Ascending aorta (tissue), 2 donors: ENCODE data around the gene PTPRE. TPM values are rescaled to one million over a fixed set of nuclear protein-coding genes. Genes with fewer than 3 reads are reported as not detected.

Experiments
- DNase-seq, 2 donors: peaks; one replicate each; pipeline ENCODE4 v3.0.0-alpha.2; 2019; ENCODE audit warnings: low spot score in 2 of 2
- H3K27ac ChIP-seq, 2 donors: fragments of 200-600 bp; sonication (generic); one replicate each; pipeline ENCODE4 v1.5.1; 2016 to 2017; ENCODE audit warnings: mild to moderate bottlenecking in 1 of 2
- H3K27me3 ChIP-seq: fragments of 200-600 bp; sonication (generic); one replicate; pipeline ENCODE4 v1.5.1; 2017
- H3K36me3 ChIP-seq, 2 donors: fragments of 200-600 bp; sonication (generic); one replicate each; pipeline ENCODE4 v1.5.1; 2016
- H3K4me1 ChIP-seq, 2 donors: fragments of 200-600 bp; sonication (generic); one replicate each; pipeline ENCODE4 v1.5.1; 2016 to 2017; ENCODE audit warnings: mild to moderate bottlenecking in 1 of 2
- H3K4me3 ChIP-seq, 2 donors: fragments of 200-600 bp; sonication (generic); one replicate each; pipeline ENCODE4 v1.5.1; 2016 to 2017; ENCODE audit warnings: mild to moderate bottlenecking in 1 of 2
- H3K9me3 ChIP-seq, 2 donors: fragments of 200-600 bp; sonication (generic); one replicate each; pipeline ENCODE4 v1.5.1; 2016
- intact Hi-C: fragments of 100-400 bp; cut with DNase I; formaldehyde crosslinking; loops from one replicate; pipeline ENCODE4 v1.15.1; 2023
- total RNA-seq: library from RNA; depleted of rRNA; stranded (reverse); fragments of >200 nt; gene quantifications from one replicate; pipeline ENCODE4 v1.1.0, GENCODE V29; 2016
- TF ChIP-seq, protein P1 (sequence below), 3 experiments: fragments of 200-600 bp in 2 of 3; fragments of 450-650 bp in 1 of 3; sonication (generic) in 2 of 3; IDR thresholded peaks; one replicate each; pipeline ENCODE4 v1.5.1; 2016 to 2019; ENCODE audit warnings: antibody characterized with exemption in 3 of 3, mild to moderate bottlenecking in 1 of 3, moderate library complexity in 1 of 3

The PTPRE gene
- total RNA-seq, 1 donor from 2014 or later = 14.5 TPM

DNA sequence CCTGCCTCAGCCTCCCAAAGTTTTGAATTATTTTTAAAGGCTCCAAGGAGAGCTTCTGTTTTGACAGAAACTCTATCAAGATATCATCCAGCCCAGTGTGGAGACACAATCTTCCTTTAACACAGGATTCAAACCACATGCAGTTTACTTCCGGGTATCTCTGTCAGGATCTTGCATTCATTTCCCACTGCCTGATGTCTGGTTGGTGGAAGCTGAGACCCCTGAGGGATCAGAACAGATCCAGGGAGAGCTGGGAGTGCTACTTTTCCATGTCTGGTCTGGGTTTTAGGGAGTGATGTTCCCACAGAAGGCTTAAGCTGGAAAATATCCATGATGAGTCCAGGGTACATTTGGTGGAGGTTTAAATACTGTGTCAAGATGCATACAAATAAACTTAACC, 16.7 kb downstream of the PTPRE start:
- H3K36me3 ChIP-seq = no peaks in the 10 kb centered on the region
- no peaks in the 10 kb centered on the region for H3K27me3 ChIP-seq
- peak overlapping the region; percentile 90 to 92 for H3K27ac ChIP-seq
- peaks cover 6 to 44% of the 10 kb centered on the region in 2 donors for H3K4me1 ChIP-seq
- TF ChIP-seq, protein P1, sequence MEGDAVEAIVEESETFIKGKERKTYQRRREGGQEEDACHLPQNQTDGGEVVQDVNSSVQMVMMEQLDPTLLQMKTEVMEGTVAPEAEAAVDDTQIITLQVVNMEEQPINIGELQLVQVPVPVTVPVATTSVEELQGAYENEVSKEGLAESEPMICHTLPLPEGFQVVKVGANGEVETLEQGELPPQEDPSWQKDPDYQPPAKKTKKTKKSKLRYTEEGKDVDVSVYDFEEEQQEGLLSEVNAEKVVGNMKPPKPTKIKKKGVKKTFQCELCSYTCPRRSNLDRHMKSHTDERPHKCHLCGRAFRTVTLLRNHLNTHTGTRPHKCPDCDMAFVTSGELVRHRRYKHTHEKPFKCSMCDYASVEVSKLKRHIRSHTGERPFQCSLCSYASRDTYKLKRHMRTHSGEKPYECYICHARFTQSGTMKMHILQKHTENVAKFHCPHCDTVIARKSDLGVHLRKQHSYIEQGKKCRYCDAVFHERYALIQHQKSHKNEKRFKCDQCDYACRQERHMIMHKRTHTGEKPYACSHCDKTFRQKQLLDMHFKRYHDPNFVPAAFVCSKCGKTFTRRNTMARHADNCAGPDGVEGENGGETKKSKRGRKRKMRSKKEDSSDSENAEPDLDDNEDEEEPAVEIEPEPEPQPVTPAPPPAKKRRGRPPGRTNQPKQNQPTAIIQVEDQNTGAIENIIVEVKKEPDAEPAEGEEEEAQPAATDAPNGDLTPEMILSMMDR (IDR thresholded peaks at IDR 0.05) = no peak
- H3K4me3 ChIP-seq = no peak overlapping the region
- peak in 1 of 2 donors; percentile 50 for DNase-seq
- intact Hi-C loops = loop anchor here (5.0 kb wide), 5 partner anchors 54 to 1676 kb away; no protein-coding TSS in a partner anchor
- H3K9me3 ChIP-seq = no peaks in the 10 kb centered on the region

- H3K27ac ChIP-seq = peak overlapping the region; percentile 26 to 44
These were observed 18.7 kb downstream of the PTPRE start for GRCh38 chr10:127925471-127926207.

GRCh38 chr10:127926455-127926854, 19.6 kb downstream of the PTPRE start:
- intact Hi-C loops = no loop called here
- DNase-seq = peak in 1 of 2 donors; percentile 63
- H3K4me1 ChIP-seq = peaks cover 0 to 18% of the 10 kb centered on the region in 2 donors
- TF ChIP-seq, protein P1 (IDR thresholded peaks at IDR 0.05) = no peak
- H3K27me3 ChIP-seq = no peaks in the 10 kb centered on the region
- no peaks in the 10 kb centered on the region for H3K9me3 ChIP-seq
- no peak overlapping the region for H3K4me3 ChIP-seq
- peak overlapping the region in 1 of 2 donors; percentile 12 for H3K27ac ChIP-seq
- no peaks in the 10 kb centered on the region for H3K36me3 ChIP-seq

More at GRCh38 chr10:127925471-127926207, 18.7 kb downstream of the PTPRE start:
- no peaks in the 10 kb centered on the region for H3K9me3 ChIP-seq
- no peaks in the 10 kb centered on the region for H3K36me3 ChIP-seq
- H3K4me1 ChIP-seq = peaks cover 0 to 27% of the 10 kb centered on the region in 2 donors
- intact Hi-C loops = no loop called here
- H3K4me3 ChIP-seq = no peak overlapping the region
- TF ChIP-seq, protein P1 (IDR thresholded peaks at IDR 0.05) = no peak
- no peaks in the 10 kb centered on the region for H3K27me3 ChIP-seq
- peak in 1 of 2 donors; percentile 54 for DNase-seq

GRCh38 chr10:127928021-127928806, 21.3 kb downstream of the PTPRE start:
- TF ChIP-seq, protein P1 (IDR thresholded peaks at IDR 0.05) = no peak
- Histone ChIP-seq H3K27ac (no peak overlapping the region), H3K27me3 (no peaks in the 10 kb centered on the region), H3K4me1 (peaks cover 0 to 9% of the 10 kb centered on the region in 2 donors), H3K36me3 (no peaks in the 10 kb centered on the region), H3K4me3 (no peak overlapping the region), H3K9me3 (no peaks in the 10 kb centered on the region)
- intact Hi-C loops = no loop called here
- DNase-seq = peak in 1 of 2 donors; percentile 21

DNA sequence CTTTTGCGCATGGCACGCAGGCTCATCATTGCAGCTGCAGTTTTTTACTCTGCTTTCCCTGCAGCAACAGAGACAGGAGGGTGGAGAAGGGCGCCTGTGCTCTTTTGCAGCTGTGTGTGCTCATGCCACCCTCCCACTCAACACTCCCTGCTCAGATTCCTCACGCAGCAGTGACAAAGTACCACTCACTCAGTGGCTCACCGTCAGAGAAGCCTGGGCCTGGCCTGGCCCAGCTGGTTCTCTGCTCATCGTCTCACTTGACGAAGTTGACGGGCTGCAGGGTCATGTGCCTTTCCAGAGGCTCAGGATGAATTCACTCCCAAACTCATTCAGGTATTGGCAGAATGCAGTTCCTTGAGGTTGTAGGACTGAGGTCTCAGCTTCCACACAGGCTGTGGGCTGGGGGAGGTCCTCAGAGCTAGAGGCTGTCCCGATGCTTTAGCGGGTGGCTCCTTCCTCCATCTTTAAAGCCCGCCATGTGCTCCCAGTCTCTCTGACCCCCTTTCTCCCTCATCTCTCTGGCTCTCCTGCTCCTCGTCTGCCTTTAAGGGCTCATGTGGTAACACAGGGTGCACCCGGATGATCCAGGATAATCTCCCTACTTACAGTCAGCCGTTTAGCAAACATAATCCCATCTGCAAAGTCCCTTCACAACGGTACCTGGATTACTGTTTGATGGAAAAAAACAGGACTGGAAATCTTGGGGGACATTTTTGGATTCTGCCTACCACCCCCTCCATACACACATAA, 25.8 kb downstream of the PTPRE start:
- H3K36me3 ChIP-seq = no peaks in the 10 kb centered on the region
- H3K4me3 ChIP-seq = no peak overlapping the region
- H3K9me3 ChIP-seq = no peaks in the 10 kb centered on the region
- TF ChIP-seq, protein P1 (IDR thresholded peaks at IDR 0.05) = no peak
- H3K27ac ChIP-seq = no peak overlapping the region
- H3K27me3 ChIP-seq = no peaks in the 10 kb centered on the region
- no peak for DNase-seq
- H3K4me1 ChIP-seq = no peaks in the 10 kb centered on the region
- intact Hi-C loops = no loop called here
